HepG2 (cell line): ENCODE data around the gene UBAP1L. TPM values are rescaled to one million over a fixed set of nuclear protein-coding genes. Genes with fewer than 3 reads are reported as not detected.
A peak's percentile ranks its signal among the peaks of the same experiment; 100 is the strongest.

Experiments used
- AHR ChIP-seq: IDR thresholded peaks from 2 replicates; pipeline ENCODE4 v1.6.1; 2018; ENCODE audit warnings: missing genetic modification reagents, missing compliant biosample characterization
- CBX5 ChIP-seq: sonication (generic); formaldehyde crosslinking; IDR thresholded peaks from 2 replicates; pipeline ENCODE4 v1.4.0; 2020; ENCODE audit warnings: missing genetic modification reagents, borderline replicate concordance
- CENPX ChIP-seq: sonication (generic); formaldehyde crosslinking; IDR thresholded peaks from 2 replicates; pipeline ENCODE4 v1.9.0; 2021; ENCODE audit warnings: mild to moderate bottlenecking, missing genetic modification reagents, moderate library complexity
- FOSL2 ChIP-seq: sonication (generic); formaldehyde crosslinking; IDR thresholded peaks from 2 replicates; pipeline ENCODE4 v1.4.0; 2020; ENCODE audit warnings: missing genetic modification reagents
- FOXK1 ChIP-seq: sonication (generic); formaldehyde crosslinking; IDR thresholded peaks from 2 replicates; pipeline ENCODE4 v1.4.0; 2020; ENCODE audit warnings: low read depth, missing genetic modification reagents, borderline replicate concordance
- FOXM1 ChIP-seq: sonication (generic); formaldehyde crosslinking; IDR thresholded peaks from 2 replicates; pipeline ENCODE4 v1.5.0; 2020; ENCODE audit warnings: missing genetic modification reagents
- FOXO4 ChIP-seq: sonication (generic); formaldehyde crosslinking; conservative IDR thresholded peaks from 2 replicates; pipeline ENCODE4 v1.8.1; 2023; ENCODE audit warnings: missing genetic modification reagents
- GATAD2A ChIP-seq: IDR thresholded peaks from 2 replicates; pipeline ENCODE4 v1.6.1; 2016
- GTF3A ChIP-seq: sonication (generic); formaldehyde crosslinking; conservative IDR thresholded peaks from 2 replicates; pipeline ENCODE4 v1.4.0; 2020; ENCODE audit warnings: mild to moderate bottlenecking, missing genetic modification reagents
- HMG20A ChIP-seq: IDR thresholded peaks from 2 replicates; pipeline ENCODE4 v1.6.1; 2016; ENCODE audit warnings: borderline replicate concordance
- HNF4A ChIP-seq: sonication (generic); formaldehyde crosslinking; IDR thresholded peaks from 2 replicates; pipeline ENCODE4 v1.4.0; 2020; ENCODE audit warnings: missing genetic modification reagents
- HOXA5 ChIP-seq: sonication (generic); formaldehyde crosslinking; IDR thresholded peaks from 2 replicates; pipeline ENCODE4 v1.4.0; 2020; ENCODE audit warnings: missing genetic modification reagents
- HOXA7 ChIP-seq: sonication (generic); formaldehyde crosslinking; IDR thresholded peaks from 2 replicates; pipeline ENCODE4 v1.8.1; 2022; ENCODE audit warnings: mild to moderate bottlenecking, missing genetic modification reagents, moderate library complexity
- PLRG1 ChIP-seq: fragments of 450-650 bp; conservative IDR thresholded peaks from 2 replicates; pipeline ENCODE4 v1.6.1; 2016
- SMAD3 ChIP-seq: sonication (generic); formaldehyde crosslinking; IDR thresholded peaks from 2 replicates; pipeline ENCODE4 v1.4.0; 2020; ENCODE audit warnings: missing genetic modification reagents
- SRSF9 ChIP-seq: fragments of 200-400 bp; formaldehyde crosslinking; IDR thresholded peaks from 2 replicates; pipeline ENCODE4 v1.6.1; 2018; ENCODE audit warnings: borderline replicate concordance, mild to moderate bottlenecking, low read depth, low read length; ENCODE audit not compliant: insufficient read depth, poor library complexity, severe bottlenecking
- TGIF2 ChIP-seq: IDR thresholded peaks from 2 replicates; pipeline ENCODE4 v1.6.1; 2016; ENCODE audit warnings: control low read depth, missing compliant biosample characterization
- XBP1 ChIP-seq: sonication (generic); formaldehyde crosslinking; IDR thresholded peaks from 2 replicates; pipeline ENCODE4 v1.5.0; 2020; ENCODE audit warnings: missing genetic modification reagents
- ZBTB7B ChIP-seq: sonication (generic); formaldehyde crosslinking; IDR thresholded peaks from 2 replicates; pipeline ENCODE4 v1.4.0; 2020; ENCODE audit warnings: missing genetic modification reagents
- ZFP36L2 ChIP-seq: sonication (generic); formaldehyde crosslinking; IDR thresholded peaks from 2 replicates; pipeline ENCODE4 v1.4.0; 2020; ENCODE audit warnings: missing genetic modification reagents
- ZHX1 ChIP-seq: sonication (generic); formaldehyde crosslinking; IDR thresholded peaks from 2 replicates; pipeline ENCODE4 v1.8.1; 2022; ENCODE audit warnings: low read depth, mild to moderate bottlenecking, missing genetic modification reagents
- ZNF354B ChIP-seq: sonication (generic); formaldehyde crosslinking; IDR thresholded peaks from 2 replicates; pipeline ENCODE4 v1.8.0; 2022; ENCODE audit warnings: mild to moderate bottlenecking, missing genetic modification reagents
- ZNF552 ChIP-seq: sonication (generic); formaldehyde crosslinking; IDR thresholded peaks from 2 replicates; pipeline ENCODE4 v1.9.0; 2022; ENCODE audit warnings: missing genetic modification reagents, mild to moderate bottlenecking, borderline replicate concordance
- ZNF678 ChIP-seq: sonication (generic); formaldehyde crosslinking; IDR thresholded peaks from 2 replicates; pipeline ENCODE4 v1.4.0; 2020; ENCODE audit warnings: mild to moderate bottlenecking, missing genetic modification reagents
- ZNF724P ChIP-seq: sonication (generic); formaldehyde crosslinking; IDR thresholded peaks from 2 replicates; pipeline ENCODE4 v1.8.0; 2022; ENCODE audit warnings: missing genetic modification reagents, borderline replicate concordance
- ZNF775 ChIP-seq: sonication (generic); formaldehyde crosslinking; IDR thresholded peaks from 2 replicates; pipeline ENCODE4 v1.4.0; 2020; ENCODE audit warnings: missing genetic modification reagents, mild to moderate bottlenecking, moderate library complexity, borderline replicate concordance
- polyA plus RNA-seq, 8 experiments: library from polyadenylated mRNA; depleted of rRNA in 3 of 8; stranded (reverse) in 7 of 8; unstranded in 1 of 8; fragments of >200 nt; fragmentation: Illumina TruSeq in 4 of 8; extraction: Trizol in 4 of 8; gene quantifications; 2 replicates each; pipeline versions ENCODE4 v1.2.1 to v1.2.3, GENCODE V29; 2011 to 2016; ENCODE audit warnings: low read depth in 4 of 8, missing spikeins in 1 of 8, mixed read lengths in 1 of 8; ENCODE audit not compliant: insufficient read depth in 1 of 8
- total RNA-seq, 5 experiments: library from RNA; depleted of rRNA; stranded (reverse); fragments of >200 nt; fragmentation: Illumina TruSeq; extraction: Trizol; gene quantifications; 2 replicates each; pipeline ENCODE4 v1.2.3, GENCODE V29; 2016; ENCODE audit warnings: low read depth in 1 of 5
- TF ChIP-seq, protein P1 (sequence below): sonication (generic); formaldehyde crosslinking; IDR thresholded peaks from 2 replicates; pipeline ENCODE4 v1.5.0; 2020; ENCODE audit warnings: mild to moderate bottlenecking, missing genetic modification reagents

UBAP1L gene
- total and polyA plus RNA-seq, 2 of the 13 experiments (the other 11 are each of a cell fraction or from before 2014, with no cell fraction given), result 0.86 to 1.4 TPM

DNA sequence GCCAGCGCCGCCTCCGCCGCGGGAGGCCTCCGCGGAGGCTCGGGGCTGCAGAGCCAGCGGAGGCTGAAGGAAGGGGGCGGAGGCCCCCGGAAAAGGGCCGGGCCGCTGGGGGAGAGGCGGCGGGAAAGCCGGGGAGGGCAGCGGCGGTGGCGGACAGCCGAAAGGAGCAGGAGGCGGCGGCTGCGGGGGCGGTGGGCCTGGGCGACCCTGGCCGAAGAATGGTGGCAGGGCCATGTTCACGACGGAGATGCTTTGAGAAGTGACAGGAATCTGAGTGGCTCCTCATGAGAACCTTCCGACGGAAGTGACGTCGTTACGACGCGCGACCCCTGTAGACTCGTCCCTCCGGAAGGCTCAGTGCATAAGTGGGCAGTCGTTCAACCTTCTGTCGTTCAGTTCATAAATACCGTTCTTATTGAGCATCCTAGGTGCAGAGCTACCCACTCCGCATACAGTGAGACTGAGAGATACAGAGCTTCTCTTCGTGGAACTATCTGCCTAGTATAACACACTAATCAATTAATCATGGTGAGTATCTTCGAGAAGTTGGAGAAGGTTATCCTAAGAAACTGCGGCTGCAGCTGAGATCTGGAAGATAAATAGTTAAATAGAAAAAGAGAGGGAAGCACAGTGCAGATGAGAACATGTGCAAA is 18.7 kb upstream of the UBAP1L start, which contains the start of gene PDCD7 (continued):
- TF ChIP-seq ZHX1 (CRISPR knock-in tag) (0 out of 2 replicates have a peak, but pooled peaks have one; percentile 40), ZNF775 (CRISPR knock-in tag) (no peak), ZNF678 (CRISPR knock-in tag) (no peak), GTF3A (CRISPR knock-in tag) (no peak), ZFP36L2 (CRISPR knock-in tag) (no peak), CENPX (CRISPR knock-in tag) (no peak), XBP1 (CRISPR knock-in tag) (no peak), PLRG1 (no peak), SMAD3 (CRISPR knock-in tag) (0 out of 2 replicates have a peak, but pooled peaks have one; percentile 59), GATAD2A (peak; percentile 63), ZNF552 (CRISPR knock-in tag) (no peak), ZNF354B (no peak), HNF4A (CRISPR knock-in tag) (no peak), FOXM1 (no peak), ZNF724P (CRISPR knock-in tag) (no peak), CBX5 (no peak), FOSL2 (CRISPR knock-in tag) (peak; percentile 43; the same call in 1 of the 2 replicates), HMG20A (CRISPR knock-in tag) (no peak), SRSF9 (no peak), HOXA7 (CRISPR knock-in tag) (no peak), TGIF2 (CRISPR knock-in tag) (peak; percentile 85; the same call in 1 of the 2 replicates), FOXO4 (CRISPR knock-in tag) (no peak), ZBTB7B (CRISPR knock-in tag) (peak; percentile 49; the same call in 1 of the 2 replicates), FOXK1 (CRISPR knock-in tag) (peak; percentile 79; the same call in 1 of the 2 replicates), AHR (CRISPR knock-in tag) (peak; percentile 65; the same call in 1 of the 2 replicates), HOXA5 (no peak)
- TF ChIP-seq, protein P1, sequence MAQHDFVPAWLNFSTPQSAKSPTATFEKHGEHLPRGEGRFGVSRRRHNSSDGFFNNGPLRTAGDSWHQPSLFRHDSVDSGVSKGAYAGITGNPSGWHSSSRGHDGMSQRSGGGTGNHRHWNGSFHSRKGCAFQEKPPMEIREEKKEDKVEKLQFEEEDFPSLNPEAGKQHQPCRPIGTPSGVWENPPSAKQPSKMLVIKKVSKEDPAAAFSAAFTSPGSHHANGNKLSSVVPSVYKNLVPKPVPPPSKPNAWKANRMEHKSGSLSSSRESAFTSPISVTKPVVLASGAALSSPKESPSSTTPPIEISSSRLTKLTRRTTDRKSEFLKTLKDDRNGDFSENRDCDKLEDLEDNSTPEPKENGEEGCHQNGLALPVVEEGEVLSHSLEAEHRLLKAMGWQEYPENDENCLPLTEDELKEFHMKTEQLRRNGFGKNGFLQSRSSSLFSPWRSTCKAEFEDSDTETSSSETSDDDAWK (CRISPR knock-in tag), result no peak
